Sigmoid colon (tissue), 7 donors: ENCODE data around the gene MPPED1. TPM values are rescaled to one million over a fixed set of nuclear protein-coding genes. Genes with fewer than 3 reads are reported as not detected.

Experiments
- DNase-seq: peaks from one replicate; pipeline ENCODE4 v3.0.0-alpha.2; 2019
- H3K27ac ChIP-seq, 4 donors: fragments of 200-600 bp; sonication (generic); one replicate each; pipeline ENCODE4 v1.5.1; 2016 to 2019; ENCODE audit warnings: mild to moderate bottlenecking in 1 of 4
- H3K27me3 ChIP-seq, 3 donors: fragments of 200-600 bp; sonication (generic); one replicate each; pipeline ENCODE4 v1.5.1; 2019; ENCODE audit warnings: mild to moderate bottlenecking in 1 of 3
- H3K36me3 ChIP-seq, 4 donors: fragments of 200-600 bp; sonication (generic); one replicate each; pipeline ENCODE4 v1.5.1; 2016 to 2019
- H3K4me1 ChIP-seq, 4 donors: fragments of 200-600 bp; sonication (generic); one replicate each; pipeline ENCODE4 v1.5.1; 2017 to 2019
- H3K4me3 ChIP-seq, 4 donors: fragments of 200-600 bp; sonication (generic); one replicate each; pipeline ENCODE4 v1.5.1; 2017 to 2019; ENCODE audit warnings: mild to moderate bottlenecking in 2 of 4, moderate library complexity in 1 of 4
- H3K9me3 ChIP-seq, 4 donors: fragments of 200-600 bp in 3 of 4; sonication (generic) in 3 of 4; one replicate each; pipeline versions ENCODE4 v1.5.1 to v1.6.1; 2013 to 2019
- EP300 ChIP-seq, 4 donors: sonication (generic); formaldehyde crosslinking; IDR thresholded peaks; one replicate each; pipeline ENCODE4 v1.6.1; 2017; ENCODE audit warnings: antibody characterized with exemption in 4 of 4
- POLR2A ChIP-seq, 2 donors: fragments of 450-650 bp; IDR thresholded peaks; one replicate each; pipeline ENCODE4 v1.6.1; 2016; ENCODE audit warnings: antibody characterized with exemption in 2 of 2, mild to moderate bottlenecking in 2 of 2, moderate library complexity in 2 of 2
- POLR2AphosphoS5 ChIP-seq, 4 donors: sonication (generic); formaldehyde crosslinking; IDR thresholded peaks; one replicate each; pipeline ENCODE4 v1.6.1; 2017; ENCODE audit warnings: antibody characterized with exemption in 4 of 4
- WGBS, 2 donors: extraction: QIAGEN DNeasy Blood & Tissue Kit; methylation state at CpG; one replicate each; pipeline ENCODE4 v1.1.7; 2013; 5-methylcytosine and 5-hydroxymethylcytosine counted together
- intact Hi-C: fragments of 100-400 bp; cut with DNase I; formaldehyde crosslinking; loops from one replicate; pipeline ENCODE4 v1.15.1; 2023
- polyA plus RNA-seq, 3 donors: library from polyadenylated mRNA; stranded (reverse); fragments of 200-250 nt; gene quantifications; one replicate each; pipeline ENCODE4 v1.2.3, GENCODE V29; 2013
- total RNA-seq, 4 donors: library from RNA; depleted of rRNA; stranded (reverse); fragments of >200 nt; gene quantifications; one replicate each; pipeline ENCODE4 v1.1.0, GENCODE V29; 2016
- TF ChIP-seq, protein P1 (sequence below), 4 experiments: fragments of 450-650 bp in 3 of 4; fragments of 200-600 bp in 1 of 4; IDR thresholded peaks; one replicate each; pipeline ENCODE4 v1.5.1; 2016 to 2019; ENCODE audit warnings: antibody characterized with exemption in 4 of 4, mild to moderate bottlenecking in 3 of 4, moderate library complexity in 2 of 4
- donor health status: healthy with polysubstance abuse.
- donor health status: Bipolar disorder and iron deficiency.
- donor health status: healthy.

The MPPED1 gene
- total RNA-seq = not detected
- not detected for polyA plus RNA-seq

- Histone ChIP-seq H3K4me1 (peaks cover 0 to 4% (median 0%) of the 10 kb centered on the region in 4 donors), H3K36me3 (no peaks in the 10 kb centered on the region), H3K4me3 (no peak within 1 kb of the TSS), H3K9me3 (no peaks in the 10 kb centered on the region), H3K27ac (no peak within 1 kb of the TSS), H3K27me3 (peaks cover 9 to 77% (median 32%) of the 10 kb centered on the region in 3 donors)
- 3 to 7% methylated on average over 95 of the region's 95 CpGs for WGBS, 2 donors
- intact Hi-C loops = no loop called here
- TF ChIP-seq EP300 (IDR thresholded peaks at IDR 0.05) (no peak), POLR2A (IDR thresholded peaks at IDR 0.05) (no peak), POLR2AphosphoS5 (IDR thresholded peaks at IDR 0.05) (no peak)
- TF ChIP-seq, protein P1, sequence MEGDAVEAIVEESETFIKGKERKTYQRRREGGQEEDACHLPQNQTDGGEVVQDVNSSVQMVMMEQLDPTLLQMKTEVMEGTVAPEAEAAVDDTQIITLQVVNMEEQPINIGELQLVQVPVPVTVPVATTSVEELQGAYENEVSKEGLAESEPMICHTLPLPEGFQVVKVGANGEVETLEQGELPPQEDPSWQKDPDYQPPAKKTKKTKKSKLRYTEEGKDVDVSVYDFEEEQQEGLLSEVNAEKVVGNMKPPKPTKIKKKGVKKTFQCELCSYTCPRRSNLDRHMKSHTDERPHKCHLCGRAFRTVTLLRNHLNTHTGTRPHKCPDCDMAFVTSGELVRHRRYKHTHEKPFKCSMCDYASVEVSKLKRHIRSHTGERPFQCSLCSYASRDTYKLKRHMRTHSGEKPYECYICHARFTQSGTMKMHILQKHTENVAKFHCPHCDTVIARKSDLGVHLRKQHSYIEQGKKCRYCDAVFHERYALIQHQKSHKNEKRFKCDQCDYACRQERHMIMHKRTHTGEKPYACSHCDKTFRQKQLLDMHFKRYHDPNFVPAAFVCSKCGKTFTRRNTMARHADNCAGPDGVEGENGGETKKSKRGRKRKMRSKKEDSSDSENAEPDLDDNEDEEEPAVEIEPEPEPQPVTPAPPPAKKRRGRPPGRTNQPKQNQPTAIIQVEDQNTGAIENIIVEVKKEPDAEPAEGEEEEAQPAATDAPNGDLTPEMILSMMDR (IDR thresholded peaks at IDR 0.05) = no peak
- no peak for DNase-seq
These were observed at the start of gene MPPED1 for GRCh38 chr22:43411869-43412807. Gene MPPED1, plus strand, starts transcription at chr22:43412014. Its CDS starts 12,972 bp downstream, at chr22:43424986.

- WGBS, 2 donors = 81 to 86% methylated on average over 27 of the region's 27 CpGs
These were observed 48.3 kb upstream of the MPPED1 start for GRCh38 chr22:43363315-43364168.

GRCh38 chr22:43364169-43364435 lies 47.7 kb upstream of the MPPED1 start:
- Histone ChIP-seq H3K27me3 (peaks cover 0 to 42% (median 4%) of the 10 kb centered on the region in 3 donors), H3K4me3 (no peak overlapping the region), H3K9me3 (no peaks in the 10 kb centered on the region), H3K4me1 (no peaks in the 10 kb centered on the region), H3K27ac (no peak overlapping the region), H3K36me3 (no peaks in the 10 kb centered on the region)
- intact Hi-C loops = no loop called here
- DNase-seq = no peak
- no peak for TF ChIP-seq EP300 (IDR thresholded peaks at IDR 0.05)
- TF ChIP-seq POLR2A (IDR thresholded peaks at IDR 0.05) = no peak
- TF ChIP-seq, protein P1 (IDR thresholded peaks at IDR 0.05) = no peak
- TF ChIP-seq POLR2AphosphoS5 (IDR thresholded peaks at IDR 0.05) = no peak
- 74 to 77% methylated on average over 8 of the region's 8 CpGs for WGBS, 2 donors

More at GRCh38 chr22:43363315-43364168, 48.3 kb upstream of the MPPED1 start:
- intact Hi-C loops = no loop called here
- peaks cover 0 to 36% (median 0%) of the 10 kb centered on the region in 3 donors for H3K27me3 ChIP-seq
- no peak overlapping the region for H3K4me3 ChIP-seq
- H3K27ac ChIP-seq = no peak overlapping the region
- TF ChIP-seq, protein P1 (IDR thresholded peaks at IDR 0.05) = no peak
- TF ChIP-seq POLR2AphosphoS5 (IDR thresholded peaks at IDR 0.05) (no peak), EP300 (IDR thresholded peaks at IDR 0.05) (no peak), POLR2A (IDR thresholded peaks at IDR 0.05) (no peak)
- H3K36me3 ChIP-seq = no peaks in the 10 kb centered on the region
- H3K4me1 ChIP-seq = no peaks in the 10 kb centered on the region
- no peaks in the 10 kb centered on the region for H3K9me3 ChIP-seq
- no peak for DNase-seq

GRCh38 chr22:43365715-43366440 lies 45.9 kb upstream of the MPPED1 start:
- DNase-seq = no peak
- H3K27me3 ChIP-seq = peaks cover 0 to 59% (median 17%) of the 10 kb centered on the region in 3 donors
- H3K4me1 ChIP-seq = no peaks in the 10 kb centered on the region
- no peaks in the 10 kb centered on the region for H3K9me3 ChIP-seq
- TF ChIP-seq EP300 (IDR thresholded peaks at IDR 0.05) (no peak), POLR2AphosphoS5 (IDR thresholded peaks at IDR 0.05) (no peak), POLR2A (IDR thresholded peaks at IDR 0.05) (no peak)
- TF ChIP-seq, protein P1 (IDR thresholded peaks at IDR 0.05) = no peak
- intact Hi-C loops = no loop called here
- H3K36me3 ChIP-seq = no peaks in the 10 kb centered on the region
- no peak overlapping the region for H3K4me3 ChIP-seq
- 89 to 90% methylated on average over 6 of the region's 6 CpGs for WGBS, 2 donors
- no peak overlapping the region for H3K27ac ChIP-seq
